Heart left ventricle (tissue), 13 donors: ENCODE measurements around the gene PGP.

ENCODE experiments used
- CTCF ChIP-seq, 12 donors: fragments of 200-600 bp; sonication (generic) in 4 of 12; IDR thresholded peaks; one replicate each; pipeline versions ENCODE4 v1.5.0 to v1.8.0; 2018 to 2022; ENCODE audit warnings: antibody characterized with exemption in 12 of 12, mild to moderate bottlenecking in 5 of 12
- POLR2A ChIP-seq, 2 donors: fragments of 450-650 bp; IDR thresholded peaks; one replicate each; pipeline ENCODE4 v1.6.1; 2017; ENCODE audit warnings: antibody characterized with exemption in 2 of 2, mild to moderate bottlenecking in 2 of 2, moderate library complexity in 2 of 2
- donor health status: ischemic (EF 13 %, LVEDD 7.1; RV severe dilation, severe dysfunction).
- donor health status: DM: no; HTN: yes; CAD: no.
- donor health status: DM: no; HTN: no; CAD: no.
- donor health status: ischemic (EF 25% LVEDD 6.9; RV normal size, moderate dysfunction).
- donor health status: ischemic (EF 25% LVEDD 5.7; RV mildly dilated, moderate dysfunction).
- donor health status: ischemic (EF 35%, LVEDD 5.7; RV mildly dilated, moderate dysfunction).
- donor health status: nonischemic (EF 11% LVEDD 7.7; RV severe dilation, severe dysfunction).
- donor health status: DM: yes; HTN: yes; CAD: no.
- donor health status: PGD.
- donor health status: ischemic (EF 29% LVEDD 5.4; RV normal size, mild dysfunction).
- donor health status: nonischemic (EF 23%, LVEDD 6.1; RV moderate dilation, normal function).

GRCh38 chr16:2208772-2209171, 5.9 kb downstream of the PGP start:
- TF ChIP-seq CTCF (IDR thresholded peaks at IDR 0.05): no peak
- TF ChIP-seq POLR2A (IDR thresholded peaks at IDR 0.05): no peak
